Subcutaneous adipose tissue (tissue), 4 donors: ENCODE data around the gene TM7SF2. TPM values are rescaled to one million over a fixed set of nuclear protein-coding genes. Genes with fewer than 3 reads are reported as not detected.

Experiments
- total RNA-seq, 4 donors: library from RNA; depleted of rRNA; stranded (reverse); fragments of >200 nt; gene quantifications; one replicate each; pipeline ENCODE4 v1.1.0, GENCODE V29; 2016
- TF ChIP-seq, protein P1 (sequence below): fragments of 450-650 bp; IDR thresholded peaks from one replicate; pipeline ENCODE4 v1.5.1; 2016; ENCODE audit warnings: low read depth, mild to moderate bottlenecking, control low read depth, antibody characterized with exemption, moderate library complexity

TM7SF2 gene
- total RNA-seq, 4 donors from 2014 or later = 95.1 to 339 (median 209) TPM

DNA sequence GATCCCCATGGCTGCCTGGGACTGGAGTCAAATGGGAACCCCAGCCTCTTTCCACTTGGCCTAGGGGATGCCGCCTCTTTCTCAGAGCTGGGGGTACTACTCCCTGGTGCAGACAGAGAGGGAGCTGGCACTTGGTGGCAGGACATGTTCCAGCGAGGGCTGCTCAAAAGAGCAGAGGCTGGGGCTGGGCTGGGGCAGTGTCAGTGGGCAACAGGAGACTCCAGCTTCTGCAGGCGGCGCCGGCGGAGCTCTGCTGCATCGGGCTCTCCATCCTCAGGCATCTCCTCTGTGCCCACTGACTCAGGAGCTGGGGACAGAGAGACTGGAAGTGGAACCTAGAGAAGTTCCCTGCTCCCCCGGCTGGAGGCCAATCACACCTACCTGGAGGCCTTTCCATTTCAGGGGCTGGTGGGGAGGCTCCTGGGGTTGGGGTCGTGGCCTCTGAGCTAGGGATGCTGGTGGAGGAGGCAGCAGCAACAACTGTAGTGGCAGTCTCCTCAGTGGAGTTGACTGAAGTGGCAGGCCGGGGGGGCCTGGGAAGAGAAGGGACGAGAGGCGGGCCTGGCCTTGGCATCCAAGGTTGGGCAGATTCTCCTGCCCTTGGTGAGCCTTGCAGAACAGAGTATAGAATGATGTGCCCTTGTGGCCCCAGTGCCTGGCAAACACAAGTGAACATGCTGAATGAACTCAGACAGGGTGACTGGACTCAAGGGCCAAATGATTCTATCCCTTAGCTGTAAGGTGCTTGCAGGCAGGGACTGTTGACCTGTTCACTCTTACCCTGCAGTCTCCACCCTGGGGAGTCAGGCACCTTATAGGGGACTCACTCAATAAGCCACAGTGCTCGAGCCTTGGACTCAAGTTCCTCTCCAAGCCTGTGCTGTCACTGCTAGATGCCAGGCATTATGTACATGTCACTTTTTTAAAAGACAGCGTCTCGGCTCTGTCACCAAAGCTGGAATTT lies 16.8 kb downstream of the TM7SF2 start:
- TF ChIP-seq, protein P1, sequence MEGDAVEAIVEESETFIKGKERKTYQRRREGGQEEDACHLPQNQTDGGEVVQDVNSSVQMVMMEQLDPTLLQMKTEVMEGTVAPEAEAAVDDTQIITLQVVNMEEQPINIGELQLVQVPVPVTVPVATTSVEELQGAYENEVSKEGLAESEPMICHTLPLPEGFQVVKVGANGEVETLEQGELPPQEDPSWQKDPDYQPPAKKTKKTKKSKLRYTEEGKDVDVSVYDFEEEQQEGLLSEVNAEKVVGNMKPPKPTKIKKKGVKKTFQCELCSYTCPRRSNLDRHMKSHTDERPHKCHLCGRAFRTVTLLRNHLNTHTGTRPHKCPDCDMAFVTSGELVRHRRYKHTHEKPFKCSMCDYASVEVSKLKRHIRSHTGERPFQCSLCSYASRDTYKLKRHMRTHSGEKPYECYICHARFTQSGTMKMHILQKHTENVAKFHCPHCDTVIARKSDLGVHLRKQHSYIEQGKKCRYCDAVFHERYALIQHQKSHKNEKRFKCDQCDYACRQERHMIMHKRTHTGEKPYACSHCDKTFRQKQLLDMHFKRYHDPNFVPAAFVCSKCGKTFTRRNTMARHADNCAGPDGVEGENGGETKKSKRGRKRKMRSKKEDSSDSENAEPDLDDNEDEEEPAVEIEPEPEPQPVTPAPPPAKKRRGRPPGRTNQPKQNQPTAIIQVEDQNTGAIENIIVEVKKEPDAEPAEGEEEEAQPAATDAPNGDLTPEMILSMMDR = no peak

DNA sequence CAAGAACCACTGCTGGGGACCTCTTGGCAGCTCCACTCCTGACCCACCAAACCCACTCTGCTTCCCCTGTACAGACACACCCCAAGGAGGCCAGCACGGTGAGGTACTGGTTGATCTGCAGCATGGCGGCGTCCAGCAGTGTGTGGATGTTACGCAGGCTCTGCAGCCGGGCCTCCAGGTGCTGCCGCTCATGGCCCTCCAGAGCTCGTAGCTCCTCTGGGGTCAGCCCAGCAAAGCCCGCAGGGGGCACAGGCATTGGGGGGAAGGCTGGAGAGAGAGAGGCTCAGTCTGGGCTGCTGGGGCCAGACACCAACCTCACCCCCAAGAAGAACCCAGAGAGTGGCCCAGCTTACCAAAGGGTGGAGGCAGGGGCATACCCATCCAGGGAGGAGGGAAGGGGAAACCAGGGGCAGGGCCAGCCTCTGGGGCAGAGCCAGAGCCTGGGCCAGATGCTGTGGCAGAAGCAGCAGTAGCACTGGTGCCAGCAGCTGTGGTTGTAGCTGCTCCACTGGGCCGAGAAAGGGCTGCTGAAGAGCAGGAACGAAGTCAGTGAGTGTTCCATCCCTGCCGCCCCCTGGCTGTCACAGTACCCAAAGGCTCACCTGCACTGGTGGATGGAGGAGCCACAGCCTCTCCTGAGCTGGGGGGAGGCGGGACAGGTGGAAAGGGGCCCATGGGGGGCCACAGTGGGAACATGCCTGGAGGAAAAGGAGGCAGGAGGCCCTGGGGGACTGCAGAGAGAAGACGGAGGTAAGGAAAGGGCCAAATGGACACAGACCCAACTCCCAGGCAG lies 18.2 kb downstream of the TM7SF2 start:
- TF ChIP-seq, protein P1 = no peak

- TF ChIP-seq, protein P1 = no peak
Observed at GRCh38 chr11:65130631-65131416, 19.2 kb downstream of the TM7SF2 start.

DNA sequence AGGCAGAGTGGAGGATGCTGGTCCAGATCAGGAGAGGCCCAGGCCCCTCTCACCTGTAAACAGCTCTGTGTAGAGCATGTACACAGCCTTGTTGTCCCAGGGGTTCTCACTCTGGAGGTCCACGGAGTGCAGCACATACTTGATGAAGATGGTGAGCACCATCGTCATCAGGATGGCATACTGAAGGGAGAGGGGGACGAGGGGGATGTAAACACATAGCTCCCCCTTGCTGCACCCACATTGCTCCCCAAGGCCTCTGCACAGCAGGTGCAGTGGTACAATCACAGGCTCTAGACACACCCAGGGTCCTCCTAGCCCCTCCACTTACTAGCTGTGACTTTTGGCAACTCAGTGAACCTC lies 19.7 kb downstream of the TM7SF2 start:
- TF ChIP-seq, protein P1 = no peak

GRCh38 chr11:65131895-65132237 lies 20.2 kb downstream of the TM7SF2 start:
- TF ChIP-seq, protein P1 = no peak

DNA sequence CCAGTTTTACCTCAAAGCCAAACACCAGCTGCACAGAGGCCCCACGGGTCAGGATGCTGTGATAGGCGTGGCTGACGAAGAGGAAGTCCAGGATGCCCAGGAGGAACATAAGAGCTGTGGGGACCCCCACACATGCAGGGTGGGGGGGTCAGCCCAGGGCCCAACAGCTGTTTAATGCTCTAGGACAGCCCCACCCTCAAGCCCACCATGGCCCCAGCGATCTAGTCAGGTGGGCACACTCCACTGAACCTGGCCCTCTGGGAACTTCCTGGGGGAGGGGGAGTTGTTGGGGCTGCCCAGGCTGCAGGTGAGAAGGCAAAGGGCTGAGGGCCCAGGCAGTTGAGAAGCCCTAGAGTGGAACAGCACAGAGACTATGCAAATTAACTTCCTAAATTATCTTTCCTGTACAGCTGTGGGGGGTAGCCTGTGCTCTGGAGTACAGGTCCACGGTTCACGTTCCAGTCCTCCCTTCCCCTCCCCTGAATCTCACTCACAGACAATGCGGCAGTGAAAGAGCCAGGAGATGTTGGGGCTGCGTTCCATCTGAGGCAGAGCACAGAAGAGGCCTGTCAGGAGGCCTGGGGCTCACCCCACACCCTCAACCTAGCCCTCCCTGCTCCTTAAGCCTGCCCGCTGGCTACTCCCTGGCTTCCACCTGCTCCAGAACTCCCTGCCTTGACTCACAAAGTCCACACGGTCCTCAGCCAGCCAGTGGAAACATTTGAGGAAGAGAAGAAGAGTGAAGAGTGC lies 20.7 kb downstream of the TM7SF2 start:
- TF ChIP-seq, protein P1 = no peak
